ENCODE measurements around the gene PRKN.
"Not testable (repeated sequence)": the region's sequence is repeated elsewhere in the genome, so short reads cannot be mapped to it uniquely, and the experiment has no call there.

Gene PRKN

GRCh38 chr6:162448294-162448693, 279.3 kb downstream of the PRKN start:
- no peak for DNase-seq (ENCODE audit: low read depth)

GRCh38 chr6:162443101-162443500, 284.5 kb downstream of the PRKN start:
- DNase-seq (ENCODE audit: low read depth): no peak

GRCh38 chr6:162442687-162443086, 284.9 kb downstream of the PRKN start:
- DNase-seq (ENCODE audit: low read depth): no peak

DNA sequence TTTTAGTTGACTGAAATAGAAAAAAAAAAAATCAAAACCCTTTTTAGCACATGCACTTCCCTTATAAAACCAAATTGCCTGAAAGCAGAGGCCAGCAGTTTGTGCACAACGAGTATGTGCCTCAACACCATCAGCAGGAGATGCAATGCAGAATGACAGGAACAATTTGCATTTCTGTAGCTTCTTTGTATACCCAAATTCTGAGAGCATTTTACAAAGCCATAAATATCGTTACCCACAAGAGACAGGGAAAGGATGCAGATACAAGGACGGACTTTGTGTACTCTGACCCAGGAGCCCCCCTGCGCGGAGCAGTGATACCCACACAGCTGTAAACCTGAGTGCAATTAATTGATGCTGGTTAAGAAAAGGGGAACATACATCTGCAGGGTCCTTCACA, 285.6 kb downstream of the PRKN start:
- no peak for DNase-seq (ENCODE audit: low read depth)

DNA sequence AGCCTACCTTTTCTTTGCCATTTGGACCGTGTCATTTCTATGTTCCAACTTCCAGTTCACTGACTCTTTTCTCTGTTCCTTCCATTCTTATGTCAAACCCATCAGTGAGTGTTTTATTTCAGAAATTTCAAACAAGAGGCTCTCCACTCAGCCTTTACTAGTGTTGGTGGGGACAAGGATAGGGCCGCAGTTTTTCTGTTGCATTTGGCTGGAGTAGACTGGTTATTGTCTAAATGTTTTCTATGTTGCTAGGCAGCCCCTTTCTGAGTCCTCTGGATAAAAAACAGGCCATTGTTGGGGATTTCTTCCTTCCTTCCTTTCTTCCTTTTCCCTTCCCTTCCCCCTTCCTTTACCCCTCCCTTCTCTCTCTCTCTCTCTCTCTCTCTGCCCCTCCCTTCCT, 288.6 kb downstream of the PRKN start:
- no peak for DNase-seq (ENCODE audit: low read depth)

- no peak for DNase-seq (ENCODE audit: low read depth)
Measured at GRCh38 chr6:162435071-162435470, 292.5 kb downstream of the PRKN start.

GRCh38 chr6:162421004-162421403, 306.6 kb downstream of the PRKN start:
- no peak for DNase-seq (ENCODE audit: low read depth)

GRCh38 chr6:162416831-162417537, 310.6 kb downstream of the PRKN start:
- no peak for DNase-seq (ENCODE audit: low read depth)

- no peak for DNase-seq (ENCODE audit: low read depth)
Measured at GRCh38 chr6:162416307-162416706, 311.3 kb downstream of the PRKN start.

DNA sequence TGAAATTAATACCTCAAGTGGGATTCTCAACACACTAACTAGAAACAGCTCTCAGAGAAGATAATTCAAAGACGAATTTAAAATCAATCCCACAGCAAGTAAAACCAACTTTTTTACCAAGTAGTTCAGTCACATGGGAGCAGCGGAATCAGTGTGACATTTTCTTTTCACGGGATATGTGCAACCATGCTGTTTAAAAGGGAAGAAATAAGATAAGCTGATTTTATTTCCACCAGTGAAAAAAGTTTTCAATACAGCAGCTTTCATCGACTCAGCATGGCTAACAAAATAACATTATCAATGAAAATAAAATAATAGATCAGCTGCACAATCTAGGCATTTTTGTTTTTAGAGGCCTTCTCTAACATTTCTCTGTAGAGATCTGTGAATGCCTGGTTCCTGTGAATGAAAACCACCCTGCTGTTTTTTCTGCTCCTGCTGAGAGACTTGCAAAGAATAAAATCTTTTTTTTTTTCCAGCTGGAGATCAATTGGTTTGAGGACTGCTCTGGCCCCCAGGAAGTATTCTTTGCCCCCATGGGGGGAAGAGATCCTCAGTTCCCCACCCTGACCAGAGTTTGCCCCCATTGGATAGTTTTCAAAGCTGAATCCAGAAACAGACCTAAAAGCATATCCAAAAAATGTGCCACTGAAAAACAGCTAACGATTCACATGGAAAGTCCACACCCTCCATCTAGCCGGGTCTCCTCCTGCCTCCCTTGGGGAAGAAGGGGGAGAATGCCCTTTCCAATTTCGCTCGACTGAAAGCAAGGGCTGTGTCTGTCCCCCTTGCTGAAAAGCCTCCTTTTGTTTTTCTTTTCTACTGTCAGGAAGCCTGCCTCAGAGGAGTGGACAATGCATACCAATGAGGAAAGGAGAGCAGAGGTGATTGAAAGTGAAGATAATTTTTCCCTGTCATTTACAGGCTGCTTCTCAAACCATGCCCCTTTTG, 317.6 kb downstream of the PRKN start:
- DNase-seq (ENCODE audit: low read depth): no peak

- DNase-seq (ENCODE audit: low read depth): no peak
Measured at GRCh38 chr6:162408826-162409535, 318.6 kb downstream of the PRKN start.

DNA sequence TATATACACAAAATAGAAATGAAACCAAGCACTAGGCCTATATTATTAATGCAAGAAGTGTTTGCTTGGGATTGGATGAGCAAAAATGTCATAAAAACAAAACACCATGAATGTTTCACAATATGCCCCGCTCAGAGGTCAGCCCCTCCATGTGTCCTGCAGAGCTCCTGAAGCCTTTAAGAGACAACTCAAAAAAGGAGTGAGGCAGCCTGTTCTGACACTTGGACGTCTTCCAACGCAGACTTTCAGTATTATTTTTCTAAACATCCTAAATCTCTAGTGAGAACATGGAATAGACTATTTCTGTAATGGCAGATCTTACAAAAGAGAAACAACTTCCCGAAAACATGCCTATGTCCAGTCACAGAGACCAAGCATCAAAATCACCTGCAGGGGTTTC, 322.6 kb downstream of the PRKN start:
- DNase-seq (ENCODE audit: low read depth): no peak

- no peak for DNase-seq (ENCODE audit: low read depth)
Measured at GRCh38 chr6:162403031-162403430, 324.5 kb downstream of the PRKN start.

DNA sequence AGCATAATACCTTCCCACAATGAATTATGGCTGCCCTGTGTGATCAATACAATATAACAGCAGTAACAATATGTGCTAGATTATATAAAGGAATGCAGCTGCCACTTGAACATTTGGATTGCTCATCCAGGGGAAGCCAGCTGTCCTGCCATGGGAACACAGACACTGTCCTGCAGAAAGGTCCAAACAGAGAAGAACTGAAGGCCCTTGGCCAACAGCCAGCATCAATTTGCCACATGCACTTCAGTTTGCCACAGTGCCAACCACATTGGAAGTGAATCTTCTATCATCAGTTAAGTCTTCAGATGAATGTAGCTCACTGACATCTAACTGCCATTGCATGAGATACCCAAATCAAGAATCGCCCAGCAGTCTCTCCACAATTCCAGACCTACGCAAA, 332.4 kb downstream of the PRKN start:
- DNase-seq (ENCODE audit: low read depth): no peak

DNA sequence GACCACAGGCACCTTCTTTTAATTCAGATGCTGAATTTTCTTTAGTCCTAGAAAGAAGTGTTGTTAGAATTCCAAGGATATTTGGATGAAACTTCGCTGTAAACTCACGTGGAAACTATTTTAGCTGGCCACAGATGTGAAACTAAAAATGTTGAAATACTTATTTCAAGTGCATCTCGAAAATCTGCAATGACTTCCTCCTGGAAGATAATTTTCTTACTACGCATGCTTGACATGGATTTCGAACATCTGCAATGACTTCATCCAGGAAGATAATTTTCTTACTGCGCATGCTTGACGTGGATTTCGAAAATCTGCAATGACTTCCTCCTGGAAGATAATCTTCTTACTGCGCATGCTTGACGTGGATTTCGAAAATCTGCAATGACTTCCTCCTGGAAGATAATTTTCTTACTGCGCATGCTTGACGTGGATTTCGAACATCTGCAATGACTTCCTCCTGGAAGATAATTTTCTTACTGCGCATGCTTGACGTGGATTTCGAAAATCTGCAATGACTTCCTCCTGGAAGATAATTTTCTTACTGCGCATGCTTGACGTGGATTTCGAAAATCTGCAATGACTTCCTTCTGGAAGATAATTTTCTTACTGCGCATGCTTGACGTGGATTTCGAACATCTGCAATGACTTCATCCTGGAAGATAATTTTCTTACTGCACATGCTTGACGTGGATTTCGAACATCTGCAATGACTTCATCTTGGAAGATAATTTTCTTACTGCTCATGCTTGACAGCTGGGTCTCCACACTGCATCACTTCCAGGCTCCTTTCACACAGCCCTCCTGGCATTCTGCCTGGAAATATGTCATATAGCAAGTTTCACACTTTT, 336.4 kb downstream of the PRKN start:
- not testable (repeated sequence) for DNase-seq (ENCODE audit: low read depth)

- DNase-seq (ENCODE audit: low read depth): no peak
Measured at GRCh38 chr6:162389343-162390085, 338.1 kb downstream of the PRKN start.

- DNase-seq (ENCODE audit: low read depth): no peak
Measured at GRCh38 chr6:162388383-162388777, 339.2 kb downstream of the PRKN start.

- no peak for DNase-seq (ENCODE audit: low read depth)
Measured at GRCh38 chr6:162387718-162388382, 339.7 kb downstream of the PRKN start.

- DNase-seq (ENCODE audit: low read depth): no peak
Measured at GRCh38 chr6:162385980-162386379, 341.6 kb downstream of the PRKN start.

- DNase-seq (ENCODE audit: low read depth): no peak
Measured at GRCh38 chr6:162379757-162380409, 347.7 kb downstream of the PRKN start.

All from HS-27A (cell line).